Anterior cingulate cortex (tissue), 58 donors: ENCODE measurements around the gene TM9SF1.
"Not testable (repeated sequence)": the region's sequence is repeated elsewhere in the genome, so short reads cannot be mapped to it uniquely, and the experiment has no call there.

Experiments
- DNase-seq, 58 donors: peaks; one replicate each; lab custom pipeline; 2025; lab: John Stamatoyannopoulos, UW

The TM9SF1 gene

DNA sequence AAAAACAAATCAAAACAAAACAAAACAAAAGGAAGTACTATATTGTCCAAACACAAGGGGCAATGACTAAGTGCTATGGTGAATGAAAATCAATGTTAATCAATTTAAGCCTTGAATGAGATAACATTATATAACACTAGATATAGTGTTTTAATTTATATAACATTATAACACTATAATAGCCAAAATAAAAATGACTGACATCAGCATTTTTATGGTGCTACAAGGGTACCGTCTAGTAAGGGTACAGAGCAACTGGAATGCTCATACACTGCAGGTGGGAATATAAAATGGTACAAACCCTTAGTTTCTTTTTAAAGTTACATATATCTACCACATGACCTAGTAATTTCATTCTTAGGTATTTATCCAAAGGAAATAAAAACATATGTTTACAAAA is 31.2 kb upstream of the TM9SF1 start:
- DNase-seq = no peak

DNA sequence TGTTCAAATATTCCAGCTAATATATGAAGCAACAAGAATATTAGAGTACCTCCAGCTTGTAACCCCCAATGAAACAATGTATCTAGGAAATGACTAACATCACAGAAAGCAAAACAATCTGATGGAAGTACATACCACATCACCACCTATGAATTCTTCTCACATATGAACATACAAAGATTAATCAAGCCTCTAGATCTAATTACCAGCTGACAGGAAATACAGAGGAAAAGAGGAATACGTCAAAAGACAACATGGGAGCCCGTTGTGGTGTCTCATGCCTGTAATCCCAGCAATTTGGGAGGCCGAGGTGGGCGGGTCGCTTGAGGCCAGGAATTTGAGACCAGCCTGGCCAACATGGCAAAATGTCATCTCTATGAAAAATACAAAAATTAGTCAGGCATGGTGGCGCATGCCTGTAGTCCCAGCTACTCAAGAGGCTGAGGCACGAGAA is 29.4 kb upstream of the TM9SF1 start:
- DNase-seq = no peak

- not testable (repeated sequence) for DNase-seq
These were observed 27.7 kb upstream of the TM9SF1 start for GRCh38 chr14:24222987-24223386.

DNA sequence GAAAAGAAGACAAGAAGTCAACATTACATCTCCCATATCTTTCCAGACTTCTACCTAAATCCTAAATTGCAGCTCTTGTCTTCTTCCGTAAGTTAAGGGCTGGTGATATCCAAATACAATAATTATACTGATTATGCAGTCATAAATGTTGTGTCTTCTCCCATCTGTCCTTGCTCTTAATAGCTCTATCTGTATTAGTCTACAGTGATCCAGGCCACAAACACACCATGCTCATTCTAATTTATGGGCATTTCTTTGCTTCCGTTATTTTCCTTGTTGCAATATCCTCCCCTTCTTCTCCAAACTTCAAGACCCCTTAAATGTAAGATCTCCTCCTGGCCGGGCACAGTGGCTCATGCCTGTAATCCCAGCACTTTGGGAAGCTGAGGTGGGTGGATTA is 24.3 kb upstream of the TM9SF1 start:
- no peak for DNase-seq

DNA sequence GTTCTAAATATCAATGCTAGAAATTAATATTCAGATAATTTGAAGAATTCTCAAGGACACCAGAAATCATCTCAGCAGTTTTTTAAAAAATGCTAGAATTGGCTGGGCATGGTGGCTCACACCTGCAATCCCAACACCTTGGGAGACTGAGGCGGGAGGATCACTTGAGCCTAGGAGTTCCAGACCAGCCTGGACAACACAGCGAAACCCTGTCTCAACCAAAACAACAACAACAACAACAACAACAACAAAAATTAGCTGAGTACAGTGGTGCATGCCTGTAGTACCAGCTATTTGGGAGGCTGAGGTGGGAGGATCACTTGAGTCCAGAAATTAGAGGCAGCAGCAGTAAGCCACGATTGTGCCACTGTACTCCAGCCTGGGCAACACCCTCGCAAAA is 23.8 kb upstream of the TM9SF1 start:
- no peak for DNase-seq

GRCh38 chr14:24216876-24217275 is 21.6 kb upstream of the TM9SF1 start:
- not testable (repeated sequence) for DNase-seq

- no peak for DNase-seq
These were observed 21.1 kb upstream of the TM9SF1 start for GRCh38 chr14:24216345-24216699.

- peak; percentile 15 to 92 (median 77) for DNase-seq
These were observed 20.5 kb upstream of the TM9SF1 start, which contains the start of gene MDP1 for GRCh38 chr14:24215495-24216344. Gene MDP1, minus strand, starts transcription at chr14:24216066. Its CDS starts 111 bp downstream, at chr14:24215955.

GRCh38 chr14:24213866-24214662 is 18.8 kb upstream of the TM9SF1 start:
- DNase-seq = no peak

- DNase-seq = peak; percentile 69 to 98 (median 90)
These were observed 18.0 kb upstream of the TM9SF1 start, which contains the start of gene CHMP4A for GRCh38 chr14:24212924-24213865. Gene CHMP4A, minus strand, starts transcription at chr14:24213488. Its CDS starts 49 bp downstream, at chr14:24213439.

- DNase-seq = no peak
These were observed 16.1 kb upstream of the TM9SF1 start for GRCh38 chr14:24211311-24211710.

GRCh38 chr14:24207625-24208024 is 12.4 kb upstream of the TM9SF1 start:
- no peak for DNase-seq

- no peak for DNase-seq
These were observed 11.9 kb upstream of the TM9SF1 start for GRCh38 chr14:24207104-24207551.

GRCh38 chr14:24206260-24207103 is 11.2 kb upstream of the TM9SF1 start:
- no peak for DNase-seq

DNA sequence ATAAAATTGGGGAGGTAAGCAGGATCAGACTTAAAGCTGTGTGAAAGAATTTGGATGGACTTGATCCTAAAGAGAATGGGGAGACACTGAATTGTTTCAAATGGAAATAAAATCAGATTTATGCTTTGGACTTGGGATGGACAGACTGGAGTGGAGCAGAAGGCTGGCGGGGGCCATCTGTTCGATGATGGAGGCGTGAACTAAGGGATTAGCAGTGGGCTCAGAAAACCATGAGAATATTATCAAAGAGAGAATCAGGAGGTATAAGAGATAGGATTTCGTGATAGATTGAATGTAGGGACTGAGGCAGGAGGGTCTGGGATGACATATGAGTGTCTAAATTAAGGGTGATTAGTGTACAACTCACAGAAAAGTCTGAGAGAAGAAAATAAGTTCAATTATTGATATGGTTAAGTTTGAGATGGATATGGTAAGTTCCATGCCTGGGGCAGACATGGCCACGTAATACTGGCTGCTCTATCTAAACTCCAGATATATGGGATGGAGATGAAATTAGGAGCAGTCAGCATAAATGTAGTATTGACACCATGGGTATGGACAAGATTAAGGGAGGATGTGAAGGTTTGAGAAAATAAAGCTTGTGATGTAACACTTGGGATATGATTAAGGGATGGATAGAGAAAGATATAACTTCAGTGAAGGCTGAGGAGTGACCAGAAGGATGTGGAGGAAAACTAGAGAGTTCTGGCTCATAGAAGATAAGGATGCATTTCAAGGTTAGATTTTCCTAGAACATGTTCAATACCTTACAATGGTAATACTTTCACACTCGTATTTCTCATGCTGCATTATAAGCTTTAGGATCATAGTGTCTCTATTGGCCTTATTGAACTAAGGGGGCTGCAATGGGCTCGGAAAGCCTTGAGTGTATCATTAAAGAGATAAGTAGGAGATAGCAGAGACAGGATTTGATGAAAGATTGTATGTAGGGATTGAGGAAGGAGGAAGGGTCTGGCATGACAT is 9.2 kb upstream of the TM9SF1 start:
- no peak for DNase-seq

- DNase-seq = not testable (repeated sequence)
These were observed 8.1 kb upstream of the TM9SF1 start for GRCh38 chr14:24203249-24203886.

GRCh38 chr14:24202538-24202937 is 7.3 kb upstream of the TM9SF1 start:
- not testable (repeated sequence) for DNase-seq
